PC-9 (cell line): ENCODE data around the gene DOC2B. TPM values are rescaled to one million over a fixed set of nuclear protein-coding genes. Genes with fewer than 3 reads are reported as not detected.

Source experiments
- BruUV-seq: library from RNA; stranded (reverse); fragments of 400-500 nt; replicated peaks from 2 replicates; lab custom pipeline; 2021; lab: Mats Ljungman, UMichigan
- CTCF ChIA-PET: fragments of 300-600 bp; sonication (Branson Sonifier 250); formaldehyde crosslinking; loops from one replicate; lab custom pipeline; 2022; ENCODE audit warnings: antibody characterized with exemption; lab: Charles Lee
- POLR2A ChIA-PET: fragments of 300-600 bp; sonication (Branson Sonifier 250); formaldehyde crosslinking; loops from one replicate; lab custom pipeline; 2022; ENCODE audit warnings: antibody characterized with exemption; ENCODE audit not compliant: unreplicated experiment; lab: Charles Lee
- DNase-seq, 2 experiments: peaks; one replicate each; pipeline versions ENCODE4 v3.0.0 to v3.0.0-alpha.2; 2015 to 2022; ENCODE audit warnings: mixed read lengths in 1 of 2
- H2AFZ ChIP-seq: fragments of 200-600 bp; sonication (generic); 2 replicates; pipeline ENCODE4 v1.8.1; 2017; ENCODE audit warnings: antibody characterized with exemption
- H3F3A ChIP-seq: fragments of 200-600 bp; sonication (generic); 2 replicates; pipeline ENCODE4 v1.8.1; 2017; ENCODE audit warnings: antibody characterized with exemption, mild to moderate bottlenecking, low read depth; ENCODE audit not compliant: insufficient read depth
- H3K27ac ChIP-seq: fragments of 200-600 bp; sonication (generic); 2 replicates; pipeline ENCODE4 v1.6.1; 2016; ENCODE audit warnings: mixed run types
- H3K27me3 ChIP-seq: fragments of 200-600 bp; sonication (generic); 2 replicates; pipeline ENCODE4 v1.6.1; 2016; ENCODE audit warnings: low read depth, mixed run types; ENCODE audit not compliant: insufficient read depth
- H3K36me3 ChIP-seq: fragments of 200-600 bp; sonication (generic); 2 replicates; pipeline ENCODE4 v1.6.1; 2016; ENCODE audit warnings: low read depth, mixed run types
- H3K4me1 ChIP-seq: fragments of 200-600 bp; sonication (generic); replicated peaks from 2 replicates; pipeline ENCODE4 v1.6.1; 2016; ENCODE audit warnings: mixed run types; ENCODE audit not compliant: insufficient read depth
- H3K4me2 ChIP-seq: fragments of 200-600 bp; sonication (generic); 2 replicates; pipeline ENCODE4 v1.6.1; 2017; ENCODE audit warnings: mixed run types
- H3K4me3 ChIP-seq: fragments of 200-600 bp; sonication (generic); 2 replicates; pipeline ENCODE4 v1.6.1; 2016; ENCODE audit warnings: mixed run types
- H3K79me2 ChIP-seq: fragments of 200-600 bp; sonication (generic); 2 replicates; pipeline ENCODE4 v1.6.1; 2017; ENCODE audit warnings: low read depth, mixed run types
- H3K9me2 ChIP-seq: fragments of 200-600 bp; sonication (generic); 2 replicates; pipeline ENCODE4 v1.8.1; 2017; ENCODE audit warnings: mild to moderate bottlenecking; ENCODE audit not compliant: insufficient read depth
- H3K9me3 ChIP-seq: fragments of 200-600 bp; sonication (generic); 2 replicates; pipeline ENCODE4 v1.8.1; 2016; ENCODE audit warnings: low read depth; ENCODE audit not compliant: insufficient read depth
- H4K20me1 ChIP-seq: fragments of 200-600 bp; sonication (generic); 2 replicates; pipeline ENCODE4 v1.8.1; 2017; ENCODE audit not compliant: insufficient read depth
- EZH2 ChIP-seq: fragments of 200-600 bp; sonication (generic); IDR thresholded peaks from 2 replicates; pipeline ENCODE4 v1.8.0; 2017; ENCODE audit warnings: antibody characterized with exemption, low read depth
- intact Hi-C: fragments of 100-400 bp; cut with micrococcal nuclease; formaldehyde crosslinking; loops from one replicate; pipeline ENCODE4 v1.10.0; 2022; ENCODE audit not compliant: unreplicated experiment
- total RNA-seq: library from RNA; stranded (reverse); gene quantifications from 2 replicates; pipeline ENCODE4 v1.2.3, GENCODE V29; 2021
- TF ChIP-seq, protein P1 (sequence below): fragments of 200-600 bp; sonication (generic); conservative IDR thresholded peaks from 2 replicates; pipeline ENCODE4 v1.6.1; 2017; ENCODE audit warnings: mixed run types, antibody characterized with exemption, mild to moderate bottlenecking, moderate library complexity

DOC2B gene
- total RNA-seq, 1 experiment from 2014 or later = not detected

DNA sequence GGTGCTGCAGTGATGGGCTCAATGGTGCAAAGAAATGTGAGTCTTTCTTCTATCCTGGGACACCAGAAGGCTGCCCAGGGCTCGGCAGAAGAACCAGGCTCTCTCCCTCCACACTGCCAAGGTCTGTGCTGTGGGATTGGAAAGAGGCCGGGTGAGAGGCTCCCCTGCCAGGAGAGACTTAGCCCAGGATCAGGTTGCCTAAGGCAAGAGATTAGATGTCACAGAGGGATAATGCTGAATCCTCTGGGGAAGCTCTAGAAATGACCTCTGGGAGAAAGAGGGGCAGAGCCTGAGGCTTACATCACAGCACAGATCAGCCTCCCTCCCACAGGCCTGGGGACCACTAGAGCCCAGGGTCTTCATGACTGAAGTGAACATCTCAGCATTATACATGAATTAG, 5.7 kb upstream of the DOC2B start:
- Histone ChIP-seq H3K9me3 (no peaks in the 10 kb centered on the region), H3K9me2 (no peaks in the 10 kb centered on the region), H3K27ac (no peak overlapping the region), H3K27me3 (peaks cover 45% of the 10 kb centered on the region), H3K79me2 (no peaks in the 10 kb centered on the region), H4K20me1 (no peaks in the 10 kb centered on the region), H3F3A (no peaks in the 10 kb centered on the region), H3K36me3 (no peaks in the 10 kb centered on the region), H2AFZ (no peak overlapping the region), H3K4me3 (no peak overlapping the region), H3K4me2 (no peak overlapping the region), H3K4me1 (no peaks in the 10 kb centered on the region)
- DNase-seq = no peak
- BruUV-seq = no TSS peak
- intact Hi-C loops = no loop called here
- TF ChIP-seq, protein P1, sequence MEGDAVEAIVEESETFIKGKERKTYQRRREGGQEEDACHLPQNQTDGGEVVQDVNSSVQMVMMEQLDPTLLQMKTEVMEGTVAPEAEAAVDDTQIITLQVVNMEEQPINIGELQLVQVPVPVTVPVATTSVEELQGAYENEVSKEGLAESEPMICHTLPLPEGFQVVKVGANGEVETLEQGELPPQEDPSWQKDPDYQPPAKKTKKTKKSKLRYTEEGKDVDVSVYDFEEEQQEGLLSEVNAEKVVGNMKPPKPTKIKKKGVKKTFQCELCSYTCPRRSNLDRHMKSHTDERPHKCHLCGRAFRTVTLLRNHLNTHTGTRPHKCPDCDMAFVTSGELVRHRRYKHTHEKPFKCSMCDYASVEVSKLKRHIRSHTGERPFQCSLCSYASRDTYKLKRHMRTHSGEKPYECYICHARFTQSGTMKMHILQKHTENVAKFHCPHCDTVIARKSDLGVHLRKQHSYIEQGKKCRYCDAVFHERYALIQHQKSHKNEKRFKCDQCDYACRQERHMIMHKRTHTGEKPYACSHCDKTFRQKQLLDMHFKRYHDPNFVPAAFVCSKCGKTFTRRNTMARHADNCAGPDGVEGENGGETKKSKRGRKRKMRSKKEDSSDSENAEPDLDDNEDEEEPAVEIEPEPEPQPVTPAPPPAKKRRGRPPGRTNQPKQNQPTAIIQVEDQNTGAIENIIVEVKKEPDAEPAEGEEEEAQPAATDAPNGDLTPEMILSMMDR = no peak
- no peak for TF ChIP-seq EZH2
- ChIA-PET CTCF (no interaction called here), POLR2A (no interaction called here)

DNA sequence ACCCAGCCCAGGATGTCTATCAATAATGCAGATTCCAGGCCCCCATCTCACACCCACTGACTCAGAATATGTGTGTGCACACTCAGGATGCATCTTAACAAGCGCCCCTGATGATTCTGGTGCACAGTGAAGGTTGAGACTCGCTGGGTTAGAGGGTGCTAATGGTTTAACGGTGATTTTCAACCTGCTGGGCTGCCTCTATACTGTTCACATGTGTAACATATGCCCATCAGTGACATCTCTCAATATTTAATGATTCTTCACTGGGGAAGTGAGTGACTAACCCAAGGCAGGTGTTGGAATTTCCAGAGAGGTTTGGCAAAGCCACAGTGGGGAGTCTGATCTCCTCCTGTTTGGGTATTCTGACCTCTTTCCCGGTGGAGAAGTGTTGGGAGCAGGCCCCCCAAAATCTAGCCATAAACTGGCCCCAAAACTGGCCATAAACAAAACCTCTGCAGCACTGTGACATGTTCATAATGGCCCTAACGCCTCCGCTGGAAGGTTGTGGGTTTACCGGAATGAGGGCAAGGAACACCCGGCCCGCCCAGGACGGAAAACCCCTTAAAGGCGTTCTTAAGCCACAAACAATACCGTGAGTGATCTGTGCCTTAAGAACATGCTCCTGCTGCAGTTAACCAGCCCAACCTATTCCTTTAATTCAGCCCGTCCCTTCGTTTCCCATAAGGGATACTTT, 4.1 kb upstream of the DOC2B start:
- Histone ChIP-seq H3K79me2 (no peaks in the 10 kb centered on the region), H3K4me3 (no peak overlapping the region), H3K9me3 (no peaks in the 10 kb centered on the region), H3K27ac (no peak overlapping the region), H3K36me3 (no peaks in the 10 kb centered on the region), H3K27me3 (peaks cover 45% of the 10 kb centered on the region), H3K9me2 (no peaks in the 10 kb centered on the region), H3K4me1 (no peaks in the 10 kb centered on the region), H2AFZ (no peak overlapping the region), H3K4me2 (no peak overlapping the region), H4K20me1 (no peaks in the 10 kb centered on the region), H3F3A (no peaks in the 10 kb centered on the region)
- DNase-seq = no peak
- CTCF ChIA-PET = no interaction called here
- BruUV-seq = no TSS peak
- POLR2A ChIA-PET = no interaction called here
- TF ChIP-seq EZH2 = no peak
- TF ChIP-seq, protein P1 = no peak
- intact Hi-C loops = no loop called here

DNA sequence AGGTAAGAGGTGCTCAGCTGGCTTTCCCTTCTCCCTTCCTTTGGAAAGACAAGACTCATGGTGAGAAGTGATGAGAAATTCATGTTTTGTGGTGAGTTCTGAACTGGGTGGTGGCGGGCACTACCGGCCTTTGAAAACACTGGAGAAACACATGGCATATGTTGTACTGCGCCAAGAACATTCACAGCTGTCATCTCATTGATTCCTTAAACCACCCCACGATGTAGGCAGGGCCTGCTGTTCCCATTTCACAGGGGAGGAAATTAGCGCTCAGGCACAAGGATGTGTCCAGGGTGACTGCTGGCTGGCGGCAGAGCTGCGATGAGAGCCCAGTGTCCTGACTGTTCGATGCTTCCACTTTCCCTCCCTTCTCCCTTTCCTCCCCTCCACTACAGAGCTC, 1.6 kb upstream of the DOC2B start:
- no peak overlapping the region for H3K27ac ChIP-seq
- no peaks in the 10 kb centered on the region for H4K20me1 ChIP-seq
- POLR2A ChIA-PET = interaction anchor here (0.7 kb wide), 1 partner anchor 14 kb away, joined by 3 read pairs; no protein-coding TSS in a partner anchor
- no peaks in the 10 kb centered on the region for H3F3A ChIP-seq
- no peaks in the 10 kb centered on the region for H3K9me2 ChIP-seq
- TF ChIP-seq, protein P1 = no peak
- no peak for TF ChIP-seq EZH2
- no peaks in the 10 kb centered on the region for H3K79me2 ChIP-seq
- intact Hi-C loops = no loop called here
- no peak overlapping the region for H2AFZ ChIP-seq
- H3K9me3 ChIP-seq = no peaks in the 10 kb centered on the region
- no peak overlapping the region for H3K4me2 ChIP-seq
- H3K4me3 ChIP-seq = no peak overlapping the region
- DNase-seq = no peak
- BruUV-seq = no TSS peak
- H3K27me3 ChIP-seq = peaks cover 51% of the 10 kb centered on the region
- no peaks in the 10 kb centered on the region for H3K36me3 ChIP-seq
- CTCF ChIA-PET = no interaction called here
- H3K4me1 ChIP-seq = no peaks in the 10 kb centered on the region
